Astrocyte (in vitro differentiated cells and primary cell): ENCODE results near the gene GALNT2. TPM values are rescaled to one million over a fixed set of nuclear protein-coding genes. Genes with fewer than 3 reads are reported as not detected.

Source experiments
- DNase-seq: peaks from one replicate; pipeline ENCODE4 v3.0.0-alpha.2; 2010; ENCODE audit warnings: low read depth
- FAIRE-seq: peaks from 2 replicates; lab custom pipeline; 2011; peaks lifted over from hg19 to GRCh38; lab: Jason Lieb, UNC
- H2AFZ ChIP-seq: 2 replicates; pipeline ENCODE4 v1.6.0; 2012; ENCODE audit warnings: low read depth, low read length, inconsistent platforms
- H3K27ac ChIP-seq: 2 replicates; pipeline ENCODE4 v1.5.1; 2011; ENCODE audit warnings: low read depth, low read length, inconsistent platforms
- H3K27me3 ChIP-seq: 2 replicates; pipeline ENCODE4 v1.6.0; 2011; ENCODE audit warnings: low read length, inconsistent platforms; ENCODE audit not compliant: insufficient read depth
- H3K36me3 ChIP-seq: 2 replicates; pipeline ENCODE4 v1.5.1; 2011; ENCODE audit warnings: low read length, inconsistent platforms; ENCODE audit not compliant: insufficient read depth
- H3K4me1 ChIP-seq: 2 replicates; pipeline ENCODE4 v1.5.1; 2011; ENCODE audit warnings: low read length, inconsistent platforms; ENCODE audit not compliant: insufficient read depth
- H3K4me2 ChIP-seq: 2 replicates; pipeline ENCODE4 v1.6.0; 2012; ENCODE audit warnings: low read length, inconsistent platforms
- H3K4me3 ChIP-seq: 2 replicates; pipeline ENCODE4 v1.5.1; 2011; ENCODE audit warnings: low read depth, mild to moderate bottlenecking, low read length, inconsistent platforms; ENCODE audit not compliant: insufficient read depth
- H3K79me2 ChIP-seq: 2 replicates; pipeline ENCODE4 v1.6.0; 2012; ENCODE audit warnings: mild to moderate bottlenecking, low read length, inconsistent platforms; ENCODE audit not compliant: insufficient read depth
- H3K9ac ChIP-seq: 2 replicates; pipeline ENCODE4 v1.6.0; 2012; ENCODE audit warnings: mild to moderate bottlenecking, low read length, inconsistent platforms
- H3K9me3 ChIP-seq: 2 replicates; pipeline ENCODE4 v1.5.1; 2012; ENCODE audit warnings: low read depth, mild to moderate bottlenecking, low read length, inconsistent platforms; ENCODE audit not compliant: insufficient read depth
- H4K20me1 ChIP-seq: 2 replicates; pipeline ENCODE4 v1.6.0; 2012; ENCODE audit warnings: low read length, inconsistent platforms; ENCODE audit not compliant: insufficient read depth
- H3K27ac Mint-ChIP-seq: one replicate; pipeline ENCODE4 v1.8.0; 2021; ENCODE audit warnings: mild to moderate bottlenecking, mixed read lengths; ENCODE audit not compliant: unreplicated experiment
- H3K27me3 Mint-ChIP-seq: one replicate; pipeline ENCODE4 v1.8.0; 2021; ENCODE audit warnings: low read depth, mixed read lengths; ENCODE audit not compliant: unreplicated experiment
- H3K36me3 Mint-ChIP-seq: one replicate; pipeline ENCODE4 v1.8.0; 2021; ENCODE audit warnings: low read depth, mixed read lengths; ENCODE audit not compliant: unreplicated experiment
- H3K4me1 Mint-ChIP-seq: one replicate; pipeline ENCODE4 v1.8.0; 2021; ENCODE audit warnings: low read depth, mixed read lengths; ENCODE audit not compliant: unreplicated experiment
- H3K4me3 Mint-ChIP-seq: one replicate; pipeline ENCODE4 v1.8.0; 2021; ENCODE audit warnings: mild to moderate bottlenecking, moderate library complexity, mixed read lengths; ENCODE audit not compliant: unreplicated experiment
- H3K9me3 Mint-ChIP-seq: one replicate; pipeline ENCODE4 v1.8.0; 2021; ENCODE audit warnings: mild to moderate bottlenecking, mixed read lengths; ENCODE audit not compliant: unreplicated experiment
- EZH2 ChIP-seq: IDR thresholded peaks from 2 replicates; pipeline ENCODE4 v1.6.1; 2012; ENCODE audit warnings: mild to moderate bottlenecking, low read length, inconsistent platforms; ENCODE audit not compliant: insufficient read depth
- total RNA-seq: library from RNA; stranded (reverse); gene quantifications from 2 replicates; pipeline ENCODE4 v1.2.1, GENCODE V29; 2021
- TF ChIP-seq, protein P1 (sequence below): IDR thresholded peaks from 2 replicates; pipeline ENCODE4 v1.5.1; 2011; ENCODE audit warnings: low read depth, mild to moderate bottlenecking, inconsistent platforms, low read length, moderate library complexity; ENCODE audit not compliant: insufficient read depth

The GALNT2 gene
- total RNA-seq, 1 donor from 2014 or later = 507 TPM

DNA sequence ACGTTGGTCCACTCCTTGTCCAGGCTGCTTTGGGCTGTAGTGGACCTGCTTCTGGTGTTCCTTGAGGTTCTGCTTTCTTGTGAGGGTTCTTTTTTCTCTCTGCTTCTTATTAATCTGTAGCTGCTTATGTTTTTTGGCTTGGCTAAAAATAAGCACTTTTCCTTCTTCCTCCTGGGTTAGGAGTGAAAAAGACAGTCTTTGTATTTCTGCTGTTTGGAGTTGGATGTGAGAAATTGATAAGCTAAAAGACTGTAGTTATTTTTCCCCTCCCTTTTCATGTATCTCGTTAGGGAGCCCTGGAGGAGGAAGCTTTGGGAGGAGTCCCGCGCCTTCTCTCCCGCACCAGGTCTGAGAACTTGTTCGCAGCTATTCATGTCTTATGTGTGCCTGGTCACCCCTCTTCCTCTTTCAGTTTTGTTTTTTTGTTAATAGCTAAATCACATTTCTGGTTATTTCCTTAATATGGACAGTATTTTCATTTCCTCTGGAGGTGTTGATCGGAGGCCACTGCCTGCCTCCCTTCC, 79.0 kb downstream of the GALNT2 start:
- Histone ChIP-seq H3K79me2 (peaks cover 94% of the 10 kb centered on the region), H4K20me1 (peaks cover 96% of the 10 kb centered on the region), H3K27ac (no peak overlapping the region), H3K4me3 (no peak overlapping the region), H3K4me1 (peaks cover 17% of the 10 kb centered on the region), H3K9me3 (no peaks in the 10 kb centered on the region), H3K27me3 (no peaks in the 10 kb centered on the region), H3K36me3 (no peaks in the 10 kb centered on the region), H3K9ac (no peak overlapping the region), H2AFZ (no peak overlapping the region), H3K4me2 (no peak overlapping the region)
- no peak for TF ChIP-seq EZH2
- TF ChIP-seq, protein P1, sequence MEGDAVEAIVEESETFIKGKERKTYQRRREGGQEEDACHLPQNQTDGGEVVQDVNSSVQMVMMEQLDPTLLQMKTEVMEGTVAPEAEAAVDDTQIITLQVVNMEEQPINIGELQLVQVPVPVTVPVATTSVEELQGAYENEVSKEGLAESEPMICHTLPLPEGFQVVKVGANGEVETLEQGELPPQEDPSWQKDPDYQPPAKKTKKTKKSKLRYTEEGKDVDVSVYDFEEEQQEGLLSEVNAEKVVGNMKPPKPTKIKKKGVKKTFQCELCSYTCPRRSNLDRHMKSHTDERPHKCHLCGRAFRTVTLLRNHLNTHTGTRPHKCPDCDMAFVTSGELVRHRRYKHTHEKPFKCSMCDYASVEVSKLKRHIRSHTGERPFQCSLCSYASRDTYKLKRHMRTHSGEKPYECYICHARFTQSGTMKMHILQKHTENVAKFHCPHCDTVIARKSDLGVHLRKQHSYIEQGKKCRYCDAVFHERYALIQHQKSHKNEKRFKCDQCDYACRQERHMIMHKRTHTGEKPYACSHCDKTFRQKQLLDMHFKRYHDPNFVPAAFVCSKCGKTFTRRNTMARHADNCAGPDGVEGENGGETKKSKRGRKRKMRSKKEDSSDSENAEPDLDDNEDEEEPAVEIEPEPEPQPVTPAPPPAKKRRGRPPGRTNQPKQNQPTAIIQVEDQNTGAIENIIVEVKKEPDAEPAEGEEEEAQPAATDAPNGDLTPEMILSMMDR = no peak
- H3K27ac Mint-ChIP-seq = peak overlapping the region; percentile 11
- H3K9me3 Mint-ChIP-seq = no peaks in the 10 kb centered on the region
- peaks cover 10% of the 10 kb centered on the region for H3K36me3 Mint-ChIP-seq
- peak overlapping the region; percentile 2 for H3K4me3 Mint-ChIP-seq
- FAIRE-seq = no peak
- H3K27me3 Mint-ChIP-seq = no peaks in the 10 kb centered on the region
- DNase-seq = no peak
- H3K4me1 Mint-ChIP-seq = peaks cover 82% of the 10 kb centered on the region

DNA sequence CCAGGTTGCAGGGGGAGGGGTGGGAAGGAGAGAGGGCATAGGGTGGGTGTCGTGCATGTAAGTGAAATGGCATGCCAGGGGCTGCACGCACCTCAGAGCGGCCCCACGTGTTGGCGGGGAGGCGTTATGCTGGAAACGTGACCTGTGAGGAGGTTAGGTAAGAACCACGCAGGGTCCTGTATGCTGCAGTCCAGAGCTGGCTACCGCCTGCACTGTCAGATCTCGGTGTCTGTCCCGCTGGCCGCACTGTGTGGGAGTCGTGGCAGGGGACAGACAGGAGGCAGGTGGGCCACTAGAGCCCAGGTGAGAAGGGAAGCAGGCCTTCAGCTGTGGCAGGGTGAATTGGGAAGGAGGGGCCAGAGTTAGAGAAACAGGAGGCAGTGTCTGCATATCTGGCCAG, 79.7 kb downstream of the GALNT2 start:
- peaks cover 95% of the 10 kb centered on the region for H4K20me1 ChIP-seq
- TF ChIP-seq EZH2 = no peak
- TF ChIP-seq, protein P1 = no peak
- no peak for FAIRE-seq

GRCh38 chr1:230147253-230148125, 80.5 kb downstream of the GALNT2 start:
- peaks cover 12% of the 10 kb centered on the region for H3K4me1 ChIP-seq
- peaks cover 93% of the 10 kb centered on the region for H3K79me2 ChIP-seq
- H3K27ac ChIP-seq = no peak overlapping the region
- H3K36me3 Mint-ChIP-seq = peaks cover 10% of the 10 kb centered on the region
- peaks cover 91% of the 10 kb centered on the region for H4K20me1 ChIP-seq
- H3K27me3 Mint-ChIP-seq = no peaks in the 10 kb centered on the region
- no peak for DNase-seq
- no peaks in the 10 kb centered on the region for H3K9me3 ChIP-seq
- no peak for FAIRE-seq
- H3K4me2 ChIP-seq = no peak overlapping the region
- peaks cover 83% of the 10 kb centered on the region for H3K4me1 Mint-ChIP-seq
- no peak for TF ChIP-seq EZH2
- TF ChIP-seq, protein P1 = no peak
- H3K27ac Mint-ChIP-seq = peak overlapping the region; percentile 12
- no peak overlapping the region for H3K4me3 ChIP-seq
- no peak overlapping the region for H2AFZ ChIP-seq
- no peak overlapping the region for H3K9ac ChIP-seq
- H3K36me3 ChIP-seq = no peaks in the 10 kb centered on the region
- H3K4me3 Mint-ChIP-seq = no peak overlapping the region
- no peaks in the 10 kb centered on the region for H3K27me3 ChIP-seq
- H3K9me3 Mint-ChIP-seq = no peaks in the 10 kb centered on the region

More for the DNA sequence above, 79.7 kb downstream of the GALNT2 start:
- H3K27ac Mint-ChIP-seq = peak overlapping the region; percentile 11
- DNase-seq = no peak
- peaks cover 12% of the 10 kb centered on the region for H3K4me1 ChIP-seq
- H3K27ac ChIP-seq = no peak overlapping the region
- no peaks in the 10 kb centered on the region for H3K9me3 ChIP-seq
- H3K4me3 ChIP-seq = no peak overlapping the region
- H3K4me1 Mint-ChIP-seq = peaks cover 81% of the 10 kb centered on the region
- no peak overlapping the region for H3K9ac ChIP-seq
- H2AFZ ChIP-seq = no peak overlapping the region
- H3K27me3 ChIP-seq = no peaks in the 10 kb centered on the region
- no peaks in the 10 kb centered on the region for H3K9me3 Mint-ChIP-seq
- H3K4me2 ChIP-seq = no peak overlapping the region
- H3K4me3 Mint-ChIP-seq = peak overlapping the region; percentile 1
- no peaks in the 10 kb centered on the region for H3K36me3 ChIP-seq
- peaks cover 10% of the 10 kb centered on the region for H3K36me3 Mint-ChIP-seq
- peaks cover 93% of the 10 kb centered on the region for H3K79me2 ChIP-seq
- H3K27me3 Mint-ChIP-seq = no peaks in the 10 kb centered on the region
